HEK293 (cell line): ENCODE results near the gene TCERG1L.

ENCODE experiments used
- MYNN ChIP-seq: fragments of 450-650 bp; formaldehyde crosslinking; IDR thresholded peaks from 2 replicates; pipeline ENCODE4 v1.5.1; 2016; ENCODE audit warnings: missing biosample characterization, missing genetic modification characterization, borderline replicate concordance
- YY1 ChIP-seq: fragments of 450-650 bp; formaldehyde crosslinking; IDR thresholded peaks from 2 replicates; pipeline ENCODE4 v1.5.1; 2018; ENCODE audit warnings: missing biosample characterization, missing genetic modification characterization
- ZNF670 ChIP-seq: fragments of 450-650 bp; formaldehyde crosslinking; IDR thresholded peaks from 2 replicates; pipeline ENCODE4 v1.5.1; 2016; ENCODE audit warnings: missing biosample characterization, missing genetic modification characterization, low read depth
- TF ChIP-seq, protein P1 (sequence below): fragments of 450-650 bp; formaldehyde crosslinking; IDR thresholded peaks from 2 replicates; pipeline ENCODE4 v1.5.1; 2016; ENCODE audit warnings: missing biosample characterization, missing genetic modification characterization
- TF ChIP-seq, protein P2 (sequence below): fragments of 450-650 bp; formaldehyde crosslinking; IDR thresholded peaks from 2 replicates; pipeline ENCODE4 v1.5.1; 2016; ENCODE audit warnings: missing biosample characterization, missing genetic modification characterization
- TF ChIP-seq, protein P3 (sequence below): fragments of 450-650 bp; formaldehyde crosslinking; IDR thresholded peaks from 2 replicates; pipeline ENCODE4 v1.5.1; 2016; ENCODE audit warnings: missing biosample characterization, missing genetic modification characterization
- TF ChIP-seq, protein P4 (sequence below): fragments of 450-650 bp; formaldehyde crosslinking; IDR thresholded peaks from 2 replicates; pipeline ENCODE4 v1.5.1; 2017; ENCODE audit warnings: missing biosample characterization, missing genetic modification characterization
- TF ChIP-seq, protein P5 (sequence below): fragments of 450-650 bp; formaldehyde crosslinking; IDR thresholded peaks from 2 replicates; pipeline ENCODE4 v1.5.1; 2016; ENCODE audit warnings: missing biosample characterization, missing genetic modification characterization
- TF ChIP-seq, protein P6 (sequence below): fragments of 450-650 bp; formaldehyde crosslinking; IDR thresholded peaks from 2 replicates; pipeline ENCODE4 v1.5.1; 2016; ENCODE audit warnings: missing biosample characterization, missing genetic modification characterization

DNA sequence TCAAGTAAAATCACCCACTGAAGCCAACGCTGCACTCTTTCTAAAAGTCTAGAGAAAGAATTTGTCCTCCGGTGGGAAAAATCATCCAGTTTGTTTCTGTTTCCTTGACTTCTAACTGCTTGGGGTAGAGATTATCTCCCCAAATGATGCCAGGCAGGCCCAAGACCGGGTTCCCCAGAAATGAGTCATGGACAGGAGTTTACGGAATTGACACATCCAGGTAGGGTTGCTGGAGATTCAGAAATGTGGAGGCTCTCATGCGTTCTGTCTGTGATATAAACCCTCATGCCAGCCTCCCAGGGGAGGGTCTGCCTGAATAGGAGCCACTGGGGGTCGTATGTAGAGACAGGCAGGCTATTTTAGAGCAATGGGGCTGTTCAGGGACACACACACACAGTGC is 230.9 kb downstream of the TCERG1L start:
- TF ChIP-seq, protein P1, sequence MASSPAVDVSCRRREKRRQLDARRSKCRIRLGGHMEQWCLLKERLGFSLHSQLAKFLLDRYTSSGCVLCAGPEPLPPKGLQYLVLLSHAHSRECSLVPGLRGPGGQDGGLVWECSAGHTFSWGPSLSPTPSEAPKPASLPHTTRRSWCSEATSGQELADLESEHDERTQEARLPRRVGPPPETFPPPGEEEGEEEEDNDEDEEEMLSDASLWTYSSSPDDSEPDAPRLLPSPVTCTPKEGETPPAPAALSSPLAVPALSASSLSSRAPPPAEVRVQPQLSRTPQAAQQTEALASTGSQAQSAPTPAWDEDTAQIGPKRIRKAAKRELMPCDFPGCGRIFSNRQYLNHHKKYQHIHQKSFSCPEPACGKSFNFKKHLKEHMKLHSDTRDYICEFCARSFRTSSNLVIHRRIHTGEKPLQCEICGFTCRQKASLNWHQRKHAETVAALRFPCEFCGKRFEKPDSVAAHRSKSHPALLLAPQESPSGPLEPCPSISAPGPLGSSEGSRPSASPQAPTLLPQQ (tag by site-specific recombination) = no peak
- TF ChIP-seq, protein P2, sequence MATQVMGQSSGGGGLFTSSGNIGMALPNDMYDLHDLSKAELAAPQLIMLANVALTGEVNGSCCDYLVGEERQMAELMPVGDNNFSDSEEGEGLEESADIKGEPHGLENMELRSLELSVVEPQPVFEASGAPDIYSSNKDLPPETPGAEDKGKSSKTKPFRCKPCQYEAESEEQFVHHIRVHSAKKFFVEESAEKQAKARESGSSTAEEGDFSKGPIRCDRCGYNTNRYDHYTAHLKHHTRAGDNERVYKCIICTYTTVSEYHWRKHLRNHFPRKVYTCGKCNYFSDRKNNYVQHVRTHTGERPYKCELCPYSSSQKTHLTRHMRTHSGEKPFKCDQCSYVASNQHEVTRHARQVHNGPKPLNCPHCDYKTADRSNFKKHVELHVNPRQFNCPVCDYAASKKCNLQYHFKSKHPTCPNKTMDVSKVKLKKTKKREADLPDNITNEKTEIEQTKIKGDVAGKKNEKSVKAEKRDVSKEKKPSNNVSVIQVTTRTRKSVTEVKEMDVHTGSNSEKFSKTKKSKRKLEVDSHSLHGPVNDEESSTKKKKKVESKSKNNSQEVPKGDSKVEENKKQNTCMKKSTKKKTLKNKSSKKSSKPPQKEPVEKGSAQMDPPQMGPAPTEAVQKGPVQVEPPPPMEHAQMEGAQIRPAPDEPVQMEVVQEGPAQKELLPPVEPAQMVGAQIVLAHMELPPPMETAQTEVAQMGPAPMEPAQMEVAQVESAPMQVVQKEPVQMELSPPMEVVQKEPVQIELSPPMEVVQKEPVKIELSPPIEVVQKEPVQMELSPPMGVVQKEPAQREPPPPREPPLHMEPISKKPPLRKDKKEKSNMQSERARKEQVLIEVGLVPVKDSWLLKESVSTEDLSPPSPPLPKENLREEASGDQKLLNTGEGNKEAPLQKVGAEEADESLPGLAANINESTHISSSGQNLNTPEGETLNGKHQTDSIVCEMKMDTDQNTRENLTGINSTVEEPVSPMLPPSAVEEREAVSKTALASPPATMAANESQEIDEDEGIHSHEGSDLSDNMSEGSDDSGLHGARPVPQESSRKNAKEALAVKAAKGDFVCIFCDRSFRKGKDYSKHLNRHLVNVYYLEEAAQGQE = no peak
- TF ChIP-seq YY1 (tag by site-specific recombination) (no peak), MYNN (no peak), ZNF670 (no peak)
- TF ChIP-seq, protein P3, sequence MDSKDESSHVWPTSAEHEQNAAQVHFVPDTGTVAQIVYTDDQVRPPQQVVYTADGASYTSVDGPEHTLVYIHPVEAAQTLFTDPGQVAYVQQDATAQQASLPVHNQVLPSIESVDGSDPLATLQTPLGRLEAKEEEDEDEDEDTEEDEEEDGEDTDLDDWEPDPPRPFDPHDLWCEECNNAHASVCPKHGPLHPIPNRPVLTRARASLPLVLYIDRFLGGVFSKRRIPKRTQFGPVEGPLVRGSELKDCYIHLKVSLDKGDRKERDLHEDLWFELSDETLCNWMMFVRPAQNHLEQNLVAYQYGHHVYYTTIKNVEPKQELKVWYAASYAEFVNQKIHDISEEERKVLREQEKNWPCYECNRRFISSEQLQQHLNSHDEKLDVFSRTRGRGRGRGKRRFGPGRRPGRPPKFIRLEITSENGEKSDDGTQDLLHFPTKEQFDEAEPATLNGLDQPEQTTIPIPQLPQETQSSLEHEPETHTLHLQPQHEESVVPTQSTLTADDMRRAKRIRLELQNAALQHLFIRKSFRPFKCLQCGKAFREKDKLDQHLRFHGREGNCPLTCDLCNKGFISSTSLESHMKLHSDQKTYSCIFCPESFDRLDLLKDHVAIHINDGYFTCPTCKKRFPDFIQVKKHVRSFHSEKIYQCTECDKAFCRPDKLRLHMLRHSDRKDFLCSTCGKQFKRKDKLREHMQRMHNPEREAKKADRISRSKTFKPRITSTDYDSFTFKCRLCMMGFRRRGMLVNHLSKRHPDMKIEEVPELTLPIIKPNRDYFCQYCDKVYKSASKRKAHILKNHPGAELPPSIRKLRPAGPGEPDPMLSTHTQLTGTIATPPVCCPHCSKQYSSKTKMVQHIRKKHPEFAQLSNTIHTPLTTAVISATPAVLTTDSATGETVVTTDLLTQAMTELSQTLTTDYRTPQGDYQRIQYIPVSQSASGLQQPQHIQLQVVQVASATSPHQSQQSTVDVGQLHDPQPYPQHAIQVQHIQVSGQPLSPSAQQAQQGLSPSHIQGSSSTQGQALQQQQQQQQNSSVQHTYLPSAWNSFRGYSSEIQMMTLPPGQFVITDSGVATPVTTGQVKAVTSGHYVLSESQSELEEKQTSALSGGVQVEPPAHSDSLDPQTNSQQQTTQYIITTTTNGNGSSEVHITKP = no peak
- TF ChIP-seq, protein P4, sequence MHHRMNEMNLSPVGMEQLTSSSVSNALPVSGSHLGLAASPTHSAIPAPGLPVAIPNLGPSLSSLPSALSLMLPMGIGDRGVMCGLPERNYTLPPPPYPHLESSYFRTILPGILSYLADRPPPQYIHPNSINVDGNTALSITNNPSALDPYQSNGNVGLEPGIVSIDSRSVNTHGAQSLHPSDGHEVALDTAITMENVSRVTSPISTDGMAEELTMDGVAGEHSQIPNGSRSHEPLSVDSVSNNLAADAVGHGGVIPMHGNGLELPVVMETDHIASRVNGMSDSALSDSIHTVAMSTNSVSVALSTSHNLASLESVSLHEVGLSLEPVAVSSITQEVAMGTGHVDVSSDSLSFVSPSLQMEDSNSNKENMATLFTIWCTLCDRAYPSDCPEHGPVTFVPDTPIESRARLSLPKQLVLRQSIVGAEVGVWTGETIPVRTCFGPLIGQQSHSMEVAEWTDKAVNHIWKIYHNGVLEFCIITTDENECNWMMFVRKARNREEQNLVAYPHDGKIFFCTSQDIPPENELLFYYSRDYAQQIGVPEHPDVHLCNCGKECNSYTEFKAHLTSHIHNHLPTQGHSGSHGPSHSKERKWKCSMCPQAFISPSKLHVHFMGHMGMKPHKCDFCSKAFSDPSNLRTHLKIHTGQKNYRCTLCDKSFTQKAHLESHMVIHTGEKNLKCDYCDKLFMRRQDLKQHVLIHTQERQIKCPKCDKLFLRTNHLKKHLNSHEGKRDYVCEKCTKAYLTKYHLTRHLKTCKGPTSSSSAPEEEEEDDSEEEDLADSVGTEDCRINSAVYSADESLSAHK (tag by site-specific recombination) = no peak
- TF ChIP-seq, protein P5, sequence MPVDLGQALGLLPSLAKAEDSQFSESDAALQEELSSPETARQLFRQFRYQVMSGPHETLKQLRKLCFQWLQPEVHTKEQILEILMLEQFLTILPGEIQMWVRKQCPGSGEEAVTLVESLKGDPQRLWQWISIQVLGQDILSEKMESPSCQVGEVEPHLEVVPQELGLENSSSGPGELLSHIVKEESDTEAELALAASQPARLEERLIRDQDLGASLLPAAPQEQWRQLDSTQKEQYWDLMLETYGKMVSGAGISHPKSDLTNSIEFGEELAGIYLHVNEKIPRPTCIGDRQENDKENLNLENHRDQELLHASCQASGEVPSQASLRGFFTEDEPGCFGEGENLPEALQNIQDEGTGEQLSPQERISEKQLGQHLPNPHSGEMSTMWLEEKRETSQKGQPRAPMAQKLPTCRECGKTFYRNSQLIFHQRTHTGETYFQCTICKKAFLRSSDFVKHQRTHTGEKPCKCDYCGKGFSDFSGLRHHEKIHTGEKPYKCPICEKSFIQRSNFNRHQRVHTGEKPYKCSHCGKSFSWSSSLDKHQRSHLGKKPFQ (tag by site-specific recombination) = no peak
- TF ChIP-seq, protein P6, sequence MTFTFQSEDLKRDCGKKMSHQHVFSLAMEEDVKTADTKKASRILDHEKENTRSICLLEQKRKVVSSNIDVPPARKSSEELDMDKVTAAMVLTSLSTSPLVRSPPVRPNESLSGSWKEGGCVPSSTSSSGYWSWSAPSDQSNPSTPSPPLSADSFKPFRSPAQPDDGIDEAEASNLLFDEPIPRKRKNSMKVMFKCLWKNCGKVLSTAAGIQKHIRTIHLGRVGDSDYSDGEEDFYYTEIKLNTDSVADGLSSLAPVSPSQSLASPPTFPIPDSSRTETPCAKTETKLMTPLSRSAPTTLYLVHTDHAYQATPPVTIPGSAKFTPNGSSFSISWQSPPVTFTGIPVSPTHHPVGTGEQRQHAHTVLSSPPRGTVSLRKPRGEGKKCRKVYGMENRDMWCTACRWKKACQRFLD = no peak
